Uterus (tissue), 4 donors: Measurements from ENCODE around the gene SEPHS2. TPM values are rescaled to one million over a fixed set of nuclear protein-coding genes. Genes with fewer than 3 reads are reported as not detected.
A peak's percentile ranks its signal among the peaks of the same experiment; 100 is the strongest.

ENCODE experiments used
- DNase-seq, 2 donors: peaks; one replicate each; pipeline ENCODE4 v3.0.0-alpha.2; 2019 to 2020
- H3K27ac ChIP-seq, 2 donors: fragments of 200-600 bp; sonication (generic); 1 replicate in 1 of 2; 2 replicates in 1 of 2; pipeline ENCODE4 v1.5.1; 2016 to 2018
- H3K27me3 ChIP-seq, 2 donors: fragments of 200-600 bp; sonication (generic); one replicate each; pipeline ENCODE4 v1.5.1; 2018 to 2019; ENCODE audit warnings: control low read depth in 1 of 2
- H3K36me3 ChIP-seq, 2 donors: fragments of 200-600 bp; sonication (generic); one replicate each; pipeline ENCODE4 v1.5.1; 2019; ENCODE audit warnings: control low read depth in 1 of 2
- H3K4me1 ChIP-seq, 2 donors: fragments of 200-600 bp; sonication (generic); one replicate each; pipeline ENCODE4 v1.5.1; 2018 to 2019; ENCODE audit warnings: control low read depth in 1 of 2
- H3K4me3 ChIP-seq, 2 donors: fragments of 200-600 bp; sonication (generic); 1 replicate in 1 of 2; 2 replicates in 1 of 2; pipeline ENCODE4 v1.5.1; 2018 to 2019; ENCODE audit warnings: mild to moderate bottlenecking in 1 of 2
- H3K9me3 ChIP-seq, 2 donors: fragments of 200-600 bp; sonication (generic); one replicate each; pipeline ENCODE4 v1.5.1; 2019; ENCODE audit warnings: control low read depth in 1 of 2
- CTCF ChIP-seq, 4 experiments: fragments of 200-600 bp in 2 of 4; fragments of 450-650 bp in 2 of 4; sonication (generic) in 2 of 4; IDR thresholded peaks; one replicate each; pipeline ENCODE4 v1.5.1; 2016 to 2019; ENCODE audit warnings: antibody characterized with exemption in 4 of 4, mild to moderate bottlenecking in 2 of 4, moderate library complexity in 1 of 4
- POLR2A ChIP-seq, 2 donors: fragments of 450-650 bp; IDR thresholded peaks; one replicate each; pipeline ENCODE4 v1.6.1; 2016; ENCODE audit warnings: antibody characterized with exemption in 2 of 2, mild to moderate bottlenecking in 1 of 2, moderate library complexity in 1 of 2
- intact Hi-C: fragments of 100-400 bp; cut with DNase I; formaldehyde crosslinking; loops from one replicate; pipeline ENCODE4 v1.15.1; 2023; ENCODE audit warnings: low total_unique reads
- small RNA-seq: library from RNA; depleted of rRNA; stranded (forward); fragments of <200 nt; gene quantifications from one replicate; pipeline ENCODE3, GENCODE V24; 2016
- total RNA-seq, 4 donors: library from RNA; depleted of rRNA in 3 of 4; stranded (reverse); fragments of >200 nt in 3 of 4; gene quantifications; one replicate each; pipeline versions ENCODE4 v1.1.0 to v1.2.4, GENCODE V29; 2014 to 2023
- donor health status: DM: yes; HTN: yes; CAD: no.

The SEPHS2 gene
- total RNA-seq, 4 donors from 2014 or later, result 13.6 to 30.9 (median 17.1) TPM

GRCh38 chr16:30394592-30395154, 51.0 kb downstream of the SEPHS2 start:
- H3K36me3 ChIP-seq, result no peaks in the 10 kb centered on the region
- H3K9me3 ChIP-seq, result no peaks in the 10 kb centered on the region
- H3K27ac ChIP-seq, result peak overlapping the region; percentile 61 to 70
- peak overlapping the region; percentile 60 to 62 for H3K4me3 ChIP-seq
- H3K27me3 ChIP-seq, result no peaks in the 10 kb centered on the region
- TF ChIP-seq CTCF (IDR thresholded peaks at IDR 0.05), result no peak
- TF ChIP-seq POLR2A (IDR thresholded peaks at IDR 0.05), result no peak
- intact Hi-C loops, result no loop called here
- peaks cover 0 to 7% of the 10 kb centered on the region in 2 donors for H3K4me1 ChIP-seq
- DNase-seq, result no peak

Small RNAs within 50 kb of the gene (small RNA-seq; reads per million reads assigned to genes)
- not detected for gene RF00019
- 0.30 reads per million for gene RF00406
- gene RNU7-61P, result not detected

Other genes with a start within 250 kb of the SEPHS2 start
- gene SULT1A3, start 246.6 kb downstream of the SEPHS2 start, total RNA-seq, result 10 to 100 TPM in 2 of 4 donors, 1 to 10 TPM in 2; 1.8 to 26.5 (median 9.5) TPM
- 10 to 100 TPM in 3 of 4 donors, 1 to 10 TPM in 1; 1.9 to 38.5 (median 13.5) TPM for gene NPIPB13, start 197.4 kb downstream of the SEPHS2 start, total RNA-seq
- gene CD2BP2, start 90.6 kb downstream of the SEPHS2 start, total RNA-seq, result 10 to 100 TPM; 27.9 to 74.7 (median 32.8) TPM
- 10 to 100 TPM; 20.7 to 50.1 (median 29.9) TPM for gene TBC1D10B, start 75.4 kb downstream of the SEPHS2 start, total RNA-seq
- 1 to 10 TPM in 1 of 4 donors, not detected in 3; 1.2 TPM for gene MYL11, start 71.1 kb downstream of the SEPHS2 start, total RNA-seq
- gene SEPTIN1, start 63.3 kb downstream of the SEPHS2 start, total RNA-seq, result 1 to 10 TPM in 2 of 4 donors, not detected in 2; 1.0 to 5.3 TPM
- gene ZNF48, start 50.5 kb downstream of the SEPHS2 start, total RNA-seq, result 10 to 100 TPM in 3 of 4 donors, 1 to 10 TPM in 1; 2.6 to 21.0 (median 12.7) TPM
- gene ZNF771, start 38.3 kb downstream of the SEPHS2 start, total RNA-seq, result 10 to 100 TPM; 12.2 to 75.3 (median 25.6) TPM
- gene DCTPP1, start 15.8 kb downstream of the SEPHS2 start, total RNA-seq, result 10 to 100 TPM; 10.2 to 51.5 (median 28.7) TPM
- gene ITGAL, start 26.9 kb upstream of the SEPHS2 start, total RNA-seq, result 1 to 10 TPM in 3 of 4 donors, not detected in 1; 3.6 to 5.6 (median 4.7) TPM
- gene ZNF768, start 80.7 kb upstream of the SEPHS2 start, total RNA-seq, result 10 to 100 TPM in 3 of 4 donors, 1 to 10 TPM in 1; 8.8 to 41.3 (median 28.5) TPM
- 10 to 100 TPM in 2 of 4 donors, 1 to 10 TPM in 2; 3.8 to 16.1 (median 10.2) TPM for gene ZNF747, start 89.0 kb upstream of the SEPHS2 start, total RNA-seq
- 10 to 100 TPM in 2 of 4 donors, 1 to 10 TPM in 2; 1.5 to 11.3 (median 7.3) TPM for gene ZNF764, start 112.5 kb upstream of the SEPHS2 start, total RNA-seq
- 10 to 100 TPM in 3 of 4 donors, 1 to 10 TPM in 1; 9.6 to 27.1 (median 12.5) TPM for gene ZNF688, start 125.8 kb upstream of the SEPHS2 start, total RNA-seq
- 10 to 100 TPM in 2 of 4 donors, 1 to 10 TPM in 2; 6.8 to 37.4 (median 15.2) TPM for gene ZNF785, start 139.8 kb upstream of the SEPHS2 start, total RNA-seq
- gene ZNF689, start 164.5 kb upstream of the SEPHS2 start, total RNA-seq, result 10 to 100 TPM in 1 of 4 donors, 1 to 10 TPM in 3; 3.1 to 11.5 (median 7.0) TPM
- gene PRR14, start 205.1 kb upstream of the SEPHS2 start, total RNA-seq, result 10 to 100 TPM in 2 of 4 donors, 1 to 10 TPM in 2; 1.0 to 82.4 (median 10.0) TPM
- 10 to 100 TPM in 2 of 4 donors, 1 to 10 TPM in 2; 8.5 to 78.4 (median 16.5) TPM for gene FBRS, start 212.6 kb upstream of the SEPHS2 start, total RNA-seq